ENCODE measurements around the gene INHBA. TPM values are rescaled to one million over a fixed set of nuclear protein-coding genes. Genes with fewer than 3 reads are reported as not detected.

INHBA gene
- total and polyA plus RNA-seq, 9 of the 15 experiments (the other 6 are each of a cell fraction or from before 2014, with no cell fraction given) = 0.02 to 0.04 TPM; not detected in 7

- TF ChIP-seq TRIM25 (IDR thresholded peaks at IDR 0.05; ENCODE audit: borderline replicate concordance) (no peak), TCF3 (CRISPR knock-in tag; IDR thresholded peaks at IDR 0.05) (no peak), NCOA4 (IDR thresholded peaks at IDR 0.05; ENCODE audit: partially characterized antibody) (no peak), SIRT6 (IDR thresholded peaks at IDR 0.05; ENCODE audit: low read depth, low read length) (no peak), ZFP36 (IDR thresholded peaks at IDR 0.05; ENCODE audit: low read depth, low read length, partially characterized antibody) (no peak), MEF2D (tag; conservative IDR thresholded peaks at IDR 0.05; ENCODE audit: low read depth) (no peak)
Measured at GRCh38 chr7:41640487-41640886, 62.4 kb downstream of the INHBA start (continued).

- intact Hi-C loops (cut with micrococcal nuclease) (no loop called here), in situ Hi-C loops (cut with MboI) (no loop called here)
- H3K9ac ChIP-seq (ENCODE audit: insufficient read depth in 1 of 2, low read depth in 2 of 2, low read length in 2 of 2) = no peak overlapping the region
- H3K4me1 ChIP-seq (replicated peaks in 1 of 2; ENCODE audit: control insufficient read depth in 2 of 2, insufficient read depth in 2 of 2, low read length in 2 of 2) = no peaks in the 10 kb centered on the region
- H4K20me1 ChIP-seq (replicated peaks; ENCODE audit: control insufficient read depth, insufficient read depth, low read length) = no peaks in the 10 kb centered on the region
- no peak overlapping the region for H3K27ac ChIP-seq (ENCODE audit: extremely low read depth, low read depth, low read length)
- BruUV-seq (replicated peaks) = no TSS peak
- H3K4me2 ChIP-seq (ENCODE audit: insufficient read depth, low read length) = no peak overlapping the region
- POLR2A ChIA-PET = no interaction called here
- no peak overlapping the region for H2AFZ ChIP-seq (ENCODE audit: low read depth, low read length)
- FAIRE-seq (no peak), ATAC-seq (no peak), DNase-seq (ENCODE audit: extremely low read depth in 1 of 4, low spot score in 3 of 4) (no peak)
- no peaks in the 10 kb centered on the region; the same call in 1 of the 2 replicates for H3K9me3 ChIP-seq (replicated peaks; ENCODE audit: control insufficient read depth, insufficient read depth, low read depth, low read length)
- no peaks in the 10 kb centered on the region for H3K36me3 ChIP-seq (ENCODE audit: control insufficient read depth, insufficient read depth, low read length)
- no peak overlapping the region for H3K4me3 ChIP-seq
- H3K79me2 ChIP-seq (ENCODE audit: control insufficient read depth, insufficient read depth, low read length) = no peaks in the 10 kb centered on the region
- CTCF ChIA-PET (ENCODE audit: low intra/inter-chr PET ratio) = no interaction called here
- H3K9me1 ChIP-seq (ENCODE audit: control insufficient read depth, insufficient read depth, low read length) = no peaks in the 10 kb centered on the region
- no peaks in the 10 kb centered on the region for H3K27me3 ChIP-seq (ENCODE audit: control insufficient read depth in 2 of 2, insufficient read depth in 2 of 2, low read length in 2 of 2)
- TF ChIP-seq HNRNPUL1 (IDR thresholded peaks at IDR 0.05; ENCODE audit: low read length) (no peak), PHB (CRISPR knock-in tag; IDR thresholded peaks at IDR 0.05) (no peak), ZNF347 (CRISPR knock-in tag; IDR thresholded peaks at IDR 0.05; ENCODE audit: low read depth) (no peak), MGA (IDR thresholded peaks at IDR 0.05) (no peak)
Measured at GRCh38 chr7:41637049-41637448, 65.8 kb downstream of the INHBA start.
